PFSK-1 (cell line): ENCODE results near the gene PTPRT.

Experiments
- FOXP2 ChIP-seq: optimal IDR thresholded peaks from 2 replicates; pipeline ENCODE3; 2011; ENCODE audit warnings: borderline replicate concordance, control low read depth, inconsistent platforms; ENCODE audit not compliant: insufficient read depth; ENCODE audit errors: extremely low read length, extremely low read depth
- POLR2AphosphoS5 ChIP-seq: IDR thresholded peaks from 2 replicates; pipeline ENCODE4 v1.6.1; 2012; ENCODE audit warnings: low read depth, mild to moderate bottlenecking, control low read depth, low read length, moderate library complexity
- REST ChIP-seq, 2 experiments: IDR thresholded peaks; 2 replicates each; pipeline versions ENCODE4 v1.6.1 to v1.8.0; 2011 to 2012; ENCODE audit warnings: low read depth in 2 of 2, low read length in 2 of 2, control low read depth in 1 of 2, inconsistent platforms in 1 of 2, mild to moderate bottlenecking in 1 of 2, moderate library complexity in 1 of 2; ENCODE audit not compliant: insufficient read depth in 1 of 2
- SIN3A ChIP-seq: IDR thresholded peaks from 2 replicates; pipeline ENCODE4 v1.6.1; 2012; ENCODE audit warnings: mild to moderate bottlenecking, low read length, moderate library complexity, borderline replicate concordance; ENCODE audit not compliant: insufficient read depth
- TAF1 ChIP-seq: IDR thresholded peaks from 2 replicates; pipeline ENCODE4 v1.6.1; 2012; ENCODE audit warnings: low read length, control low read depth, borderline replicate concordance; ENCODE audit not compliant: insufficient read depth

Gene PTPRT

DNA sequence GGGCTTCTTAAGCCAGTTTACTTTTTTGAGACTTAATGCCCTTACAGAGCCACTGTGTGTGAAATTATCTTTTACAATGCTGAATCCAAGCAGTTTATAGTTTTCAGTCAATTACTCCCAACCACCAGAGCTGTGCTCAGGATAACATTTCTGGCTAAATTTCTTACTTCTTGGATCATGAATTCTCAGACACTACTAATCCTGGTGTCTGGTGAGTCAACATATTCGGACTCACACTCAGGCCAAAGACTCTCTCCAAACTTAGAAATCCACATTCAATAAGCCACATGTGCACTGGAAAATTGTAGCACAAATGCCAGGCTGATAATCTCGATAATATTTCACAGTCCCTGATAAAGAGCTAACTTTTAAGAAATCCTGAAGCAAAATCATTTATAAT, 49.0 kb downstream of the PTPRT start:
- no peak for TF ChIP-seq TAF1
- no peak for TF ChIP-seq REST (IDR thresholded peaks at IDR 0.05; ENCODE audit: insufficient read depth in 1 of 2, low read depth in 2 of 2, low read length in 2 of 2)
- TF ChIP-seq SIN3A, result no peak
- TF ChIP-seq FOXP2, result no peak
- TF ChIP-seq POLR2AphosphoS5, result no peak

GRCh38 chr20:43138061-43138770, 51.5 kb downstream of the PTPRT start:
- no peak for TF ChIP-seq FOXP2
- no peak for TF ChIP-seq POLR2AphosphoS5
- no peak for TF ChIP-seq REST (IDR thresholded peaks at IDR 0.05; ENCODE audit: insufficient read depth in 1 of 2, low read depth in 2 of 2, low read length in 2 of 2)
- TF ChIP-seq SIN3A, result no peak
- no peak for TF ChIP-seq TAF1

DNA sequence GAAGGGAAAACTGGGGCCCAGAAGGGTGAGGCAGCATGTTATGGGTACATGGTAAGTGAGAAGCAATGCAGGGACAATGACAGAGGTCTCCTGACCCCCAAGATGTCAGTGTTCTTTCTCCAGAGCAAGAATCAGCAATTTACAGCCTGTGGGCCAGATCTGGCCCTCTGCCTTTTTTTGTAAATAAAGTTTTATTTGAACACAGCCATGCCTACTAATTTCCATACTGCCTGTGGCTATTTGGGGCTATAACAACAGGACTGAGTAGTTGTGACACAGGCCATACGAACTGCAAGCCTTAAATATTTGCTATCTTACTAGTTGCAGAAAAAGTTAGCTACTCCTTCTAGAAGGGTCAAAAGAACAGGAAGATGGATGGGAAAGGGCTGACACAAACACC, 52.5 kb downstream of the PTPRT start:
- TF ChIP-seq TAF1 (no peak), REST (IDR thresholded peaks at IDR 0.05; ENCODE audit: insufficient read depth in 1 of 2, low read depth in 2 of 2, low read length in 2 of 2) (no peak), FOXP2 (no peak), SIN3A (no peak), POLR2AphosphoS5 (no peak)

- TF ChIP-seq TAF1 (no peak), REST (IDR thresholded peaks at IDR 0.05; ENCODE audit: insufficient read depth in 1 of 2, low read depth in 2 of 2, low read length in 2 of 2) (no peak), FOXP2 (no peak), POLR2AphosphoS5 (no peak), SIN3A (no peak)
These were observed 65.5 kb downstream of the PTPRT start for GRCh38 chr20:43124241-43124640.

DNA sequence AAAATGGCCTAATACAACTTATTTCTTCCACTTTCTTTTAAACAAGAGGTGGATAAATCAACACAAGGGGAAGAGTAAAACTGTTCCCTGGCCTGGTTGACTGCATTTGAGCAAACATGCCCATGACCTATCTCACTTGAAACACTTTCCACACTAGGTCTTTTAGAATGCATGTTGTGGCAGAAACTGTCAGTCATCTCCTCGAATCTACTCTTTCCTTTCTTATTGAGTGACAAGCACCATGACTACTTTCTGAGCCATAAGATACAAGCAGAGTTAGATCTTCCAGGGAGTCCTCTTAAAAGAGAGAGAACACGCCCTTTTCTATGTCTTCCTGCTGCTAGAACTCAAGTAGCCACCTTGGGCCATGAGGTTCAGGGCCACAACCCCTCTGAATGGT, 66.5 kb downstream of the PTPRT start:
- TF ChIP-seq TAF1 (no peak), POLR2AphosphoS5 (no peak), FOXP2 (no peak), REST (IDR thresholded peaks at IDR 0.05; ENCODE audit: insufficient read depth in 1 of 2, low read depth in 2 of 2, low read length in 2 of 2) (no peak), SIN3A (no peak)
